NK-92 (cell line): ENCODE measurements around the gene HOXB5.

Experiments
- DNase-seq: peaks from one replicate; lab custom pipeline; 2025; ENCODE audit not compliant: unreplicated experiment; lab: John Stamatoyannopoulos, UW

The HOXB5 gene

GRCh38 chr17:48576479-48577309 lies 16.9 kb downstream of the HOXB5 start:
- DNase-seq = no peak

GRCh38 chr17:48575673-48576478 lies 17.7 kb downstream of the HOXB5 start:
- no peak for DNase-seq

GRCh38 chr17:48575066-48575582 lies 18.5 kb downstream of the HOXB5 start:
- no peak for DNase-seq

GRCh38 chr17:48574505-48575065 lies 19.0 kb downstream of the HOXB5 start:
- no peak for DNase-seq

GRCh38 chr17:48571826-48572417 lies 21.7 kb downstream of the HOXB5 start:
- no peak for DNase-seq

GRCh38 chr17:48571024-48571818 lies 22.4 kb downstream of the HOXB5 start:
- no peak for DNase-seq

- no peak for DNase-seq
These were observed 23.1 kb downstream of the HOXB5 start for GRCh38 chr17:48570325-48571023.

GRCh38 chr17:48569674-48570324 lies 23.8 kb downstream of the HOXB5 start:
- DNase-seq = no peak

GRCh38 chr17:48569240-48569582 lies 24.4 kb downstream of the HOXB5 start:
- no peak for DNase-seq

- no peak for DNase-seq
These were observed 24.9 kb downstream of the HOXB5 start for GRCh38 chr17:48568499-48569239.

- no peak for DNase-seq
These were observed 25.8 kb downstream of the HOXB5 start for GRCh38 chr17:48567646-48568354.

- DNase-seq = no peak
These were observed 26.4 kb downstream of the HOXB5 start for GRCh38 chr17:48567209-48567608.

GRCh38 chr17:48566717-48567116 lies 26.9 kb downstream of the HOXB5 start:
- no peak for DNase-seq

- no peak for DNase-seq
These were observed 27.5 kb downstream of the HOXB5 start for GRCh38 chr17:48565925-48566710.

GRCh38 chr17:48565022-48565554 lies 28.5 kb downstream of the HOXB5 start:
- no peak for DNase-seq

GRCh38 chr17:48564188-48565021 lies 29.2 kb downstream of the HOXB5 start:
- no peak for DNase-seq
